A549 treated with AZD9567 at 1 μM for 4 hours (cell line): Measurements from ENCODE around the gene MEN1. TPM values are rescaled to one million over a fixed set of nuclear protein-coding genes. Genes with fewer than 3 reads are reported as not detected.

Source experiments
- total RNA-seq: library from RNA; stranded (reverse); fragments of 200-300 nt; extraction: Qiagen RNA extraction; gene quantifications from 5 replicates; pipeline ENCODE4 v1.2.3, GENCODE V29; 2022; ENCODE audit not compliant: insufficient read depth

Gene MEN1
- total RNA-seq: 36.7 to 42.8 TPM (median 41.1 TPM) in 5 replicates

GRCh38 chr11:64810271-64810890, at the start of gene MEN1:
MEN1 (minus strand) TSS chr11:64810551; CDS start chr11:64810109, 442 bp downstream.

GRCh38 chr11:64844330-64845128, 34.2 kb upstream of the MEN1 start, which contains the start of gene CDC42BPG:
CDC42BPG (minus strand) TSS chr11:64844653; CDS start chr11:64844569, 84 bp downstream.

GRCh38 chr11:64803158-64803845, 7.0 kb downstream of the MEN1 start, which contains the start of gene MAP4K2:
MAP4K2 (minus strand) TSS chr11:64803214; CDS start chr11:64803149, 65 bp downstream.

GRCh38 chr11:64778473-64779298, 31.7 kb downstream of the MEN1 start, which contains the start of gene SF1:
SF1 (minus strand) TSS chr11:64778542; CDS start chr11:64778392, 150 bp downstream.

GRCh38 chr11:64759722-64760719, 50.3 kb downstream of the MEN1 start, which contains the start of gene PYGM:
PYGM (minus strand) TSS chr11:64759974; CDS start chr11:64759898, 76 bp downstream.

Other genes starting within 250 kb of the MEN1 start
- gene SLC22A12, start 219.3 kb downstream of the MEN1 start, total RNA-seq: not detected in 5 replicates
- gene NRXN2, start 87.4 kb downstream of the MEN1 start, total RNA-seq: 0.17 to 0.39 TPM (median 0.30 TPM) in 4 of 5 replicates, not detected in the other
- 0.87 to 2.1 TPM (median 1.5 TPM) in 4 of 5 replicates, not detected in the other for gene RASGRP2, start 66.4 kb downstream of the MEN1 start, total RNA-seq
- gene PYGM, start 50.6 kb downstream of the MEN1 start, total RNA-seq: 0.24 to 0.65 TPM (median 0.41 TPM) in 4 of 5 replicates, not detected in the other
- 150 to 269 TPM (median 165 TPM) in 5 replicates for gene SF1, start 32.0 kb downstream of the MEN1 start, total RNA-seq
- gene MAP4K2, start 7.3 kb downstream of the MEN1 start, total RNA-seq: 5.6 to 9.3 TPM (median 7.9 TPM) in 5 replicates
- 0.66 to 1.3 TPM (median 1.2 TPM) in 5 replicates for gene CDC42BPG, start 34.1 kb upstream of the MEN1 start, total RNA-seq
- gene EHD1, start 68.1 kb upstream of the MEN1 start, total RNA-seq: 91.2 to 130 TPM (median 114 TPM) in 5 replicates
- 8.4 to 25.0 TPM (median 22.0 TPM) in 5 replicates for gene ATG2A, start 106.7 kb upstream of the MEN1 start, total RNA-seq
- 3.9 to 9.0 TPM (median 4.9 TPM) in 5 replicates for gene PPP2R5B, start 114.1 kb upstream of the MEN1 start, total RNA-seq
- not detected in 5 replicates for gene GPHA2, start 125.3 kb upstream of the MEN1 start, total RNA-seq
- gene MAJIN, start 161.6 kb upstream of the MEN1 start, total RNA-seq: not detected in 5 replicates
- 0.32 to 0.72 TPM (median 0.56 TPM) in 4 of 5 replicates, not detected in the other for gene BATF2, start 186.4 kb upstream of the MEN1 start, total RNA-seq
- gene ARL2, start 203.6 kb upstream of the MEN1 start, total RNA-seq: 178 to 191 TPM (median 184 TPM) in 5 replicates
- 21.5 to 38.9 TPM (median 23.0 TPM) in 5 replicates for gene SNX15, start 216.9 kb upstream of the MEN1 start, total RNA-seq
- 28.1 to 60.9 TPM (median 56.5 TPM) in 5 replicates for gene SAC3D1, start 230.7 kb upstream of the MEN1 start, total RNA-seq
- 0.10 to 0.11 TPM (median 0.10 TPM) in 3 of 5 replicates, not detected in the others for gene NAALADL1, start 248.0 kb upstream of the MEN1 start, total RNA-seq